ENCODE results near the gene GP1BB. TPM values are rescaled to one million over a fixed set of nuclear protein-coding genes. Genes with fewer than 3 reads are reported as not detected.

GP1BB gene
- total RNA-seq, 4 donors from 2014 or later, result 0.76 to 7.4 (median 6.4) TPM; not detected in 1

DNA sequence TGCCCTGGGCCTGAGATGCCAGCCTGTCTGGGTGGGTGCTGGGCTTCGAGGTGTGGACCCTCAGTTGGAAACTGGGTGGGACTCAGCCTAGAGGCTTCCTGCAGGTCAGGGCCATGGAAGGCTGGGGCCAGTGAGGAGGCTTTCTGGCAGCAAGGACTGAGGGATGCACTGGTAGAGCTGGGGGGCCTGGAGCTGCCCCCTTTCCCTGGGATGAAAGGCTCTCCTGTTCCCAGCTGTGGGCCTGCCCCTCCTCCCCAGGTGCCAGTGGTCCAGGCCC lies 6.6 kb upstream of the GP1BB start:
- no peaks in the 10 kb centered on the region for H3K4me1 ChIP-seq
- H3K36me3 ChIP-seq, result no peaks in the 10 kb centered on the region
- no peaks in the 10 kb centered on the region for H3K27me3 ChIP-seq
- no peak for DNase-seq
- H3K9me3 ChIP-seq, result no peaks in the 10 kb centered on the region
- intact Hi-C loops (cut with DNase I; ENCODE audit: low total_unique reads), result no loop called here
- no peak overlapping the region for H3K27ac ChIP-seq
- TF ChIP-seq, protein P1, sequence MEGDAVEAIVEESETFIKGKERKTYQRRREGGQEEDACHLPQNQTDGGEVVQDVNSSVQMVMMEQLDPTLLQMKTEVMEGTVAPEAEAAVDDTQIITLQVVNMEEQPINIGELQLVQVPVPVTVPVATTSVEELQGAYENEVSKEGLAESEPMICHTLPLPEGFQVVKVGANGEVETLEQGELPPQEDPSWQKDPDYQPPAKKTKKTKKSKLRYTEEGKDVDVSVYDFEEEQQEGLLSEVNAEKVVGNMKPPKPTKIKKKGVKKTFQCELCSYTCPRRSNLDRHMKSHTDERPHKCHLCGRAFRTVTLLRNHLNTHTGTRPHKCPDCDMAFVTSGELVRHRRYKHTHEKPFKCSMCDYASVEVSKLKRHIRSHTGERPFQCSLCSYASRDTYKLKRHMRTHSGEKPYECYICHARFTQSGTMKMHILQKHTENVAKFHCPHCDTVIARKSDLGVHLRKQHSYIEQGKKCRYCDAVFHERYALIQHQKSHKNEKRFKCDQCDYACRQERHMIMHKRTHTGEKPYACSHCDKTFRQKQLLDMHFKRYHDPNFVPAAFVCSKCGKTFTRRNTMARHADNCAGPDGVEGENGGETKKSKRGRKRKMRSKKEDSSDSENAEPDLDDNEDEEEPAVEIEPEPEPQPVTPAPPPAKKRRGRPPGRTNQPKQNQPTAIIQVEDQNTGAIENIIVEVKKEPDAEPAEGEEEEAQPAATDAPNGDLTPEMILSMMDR (IDR thresholded peaks at IDR 0.05), result no peak
- TF ChIP-seq POLR2A (IDR thresholded peaks at IDR 0.05), result no peak
- no peak overlapping the region for H3K4me3 ChIP-seq

DNA sequence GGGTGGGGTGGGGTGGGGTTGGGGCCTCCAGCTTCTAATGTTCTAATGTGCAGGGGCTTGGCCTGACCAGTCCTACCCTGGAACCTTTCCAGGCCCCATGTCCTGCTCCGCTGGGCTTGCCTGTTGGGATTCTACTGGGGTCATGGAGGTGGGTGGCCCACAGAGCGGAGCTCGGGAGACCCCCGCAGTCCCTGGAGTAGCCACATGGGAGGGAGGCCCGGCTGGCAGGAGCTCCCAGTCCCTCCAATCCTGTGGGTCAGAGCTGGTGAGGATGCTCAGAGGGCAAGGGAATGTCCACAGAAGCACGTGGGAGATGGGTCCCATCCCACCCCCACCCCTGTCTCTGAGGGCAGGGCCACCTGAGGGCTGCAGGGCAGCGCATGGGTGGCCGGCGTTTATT lies 6.2 kb upstream of the GP1BB start:
- Histone ChIP-seq H3K36me3 (no peaks in the 10 kb centered on the region), H3K4me1 (no peaks in the 10 kb centered on the region), H3K9me3 (no peaks in the 10 kb centered on the region), H3K27me3 (no peaks in the 10 kb centered on the region), H3K27ac (peak overlapping the region in 1 of 2 donors; percentile 72), H3K4me3 (no peak overlapping the region)
- TF ChIP-seq, protein P1 (IDR thresholded peaks at IDR 0.05), result no peak
- TF ChIP-seq POLR2A (IDR thresholded peaks at IDR 0.05), result no peak
- DNase-seq, result no peak
- intact Hi-C loops (cut with DNase I; ENCODE audit: low total_unique reads), result no loop called here

DNA sequence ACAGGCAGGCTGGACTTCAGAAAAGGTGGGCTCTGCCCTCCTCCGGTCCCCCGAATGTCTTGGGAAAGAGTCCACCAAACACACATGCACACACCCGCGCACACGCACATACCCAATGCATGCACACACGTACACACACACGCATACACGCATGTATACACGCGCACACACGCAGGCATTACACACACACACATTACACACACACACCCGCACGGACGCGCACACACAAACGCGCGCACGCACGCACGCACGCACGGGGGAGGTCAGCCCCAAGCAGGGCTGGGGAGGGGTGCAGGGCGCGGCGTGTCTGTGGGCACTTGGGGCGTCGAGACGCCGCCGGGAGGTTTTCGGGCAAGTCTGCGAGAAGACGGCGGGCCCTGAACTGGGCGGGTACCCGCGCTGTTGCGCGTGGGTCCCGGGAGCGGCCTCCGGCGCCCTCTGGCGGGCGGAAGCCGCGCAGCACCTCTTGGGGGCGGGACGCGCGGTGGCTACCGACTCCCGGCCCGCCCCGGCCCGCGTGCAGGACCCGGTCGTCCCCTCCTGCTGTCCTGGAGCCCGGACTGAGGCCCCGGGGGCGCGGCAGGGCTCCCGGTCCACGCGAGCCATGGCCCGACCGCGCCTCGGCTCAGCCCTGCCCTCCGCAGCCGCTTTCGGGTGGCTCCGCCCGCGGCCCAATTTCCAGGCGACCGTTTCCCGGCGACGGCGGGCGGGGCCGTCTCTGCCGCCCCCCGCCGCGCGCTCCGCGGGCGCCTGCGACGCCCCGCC lies 5.5 kb upstream of the GP1BB start:
- H3K27ac ChIP-seq, result peak overlapping the region; percentile 56 to 72
- H3K36me3 ChIP-seq, result no peaks in the 10 kb centered on the region
- H3K4me1 ChIP-seq, result no peaks in the 10 kb centered on the region
- intact Hi-C loops (cut with DNase I; ENCODE audit: low total_unique reads), result no loop called here
- TF ChIP-seq, protein P1 (IDR thresholded peaks at IDR 0.05), result peak; percentile 81 to 98 (median 98)
- peak in 1 of 2 donors; percentile 28 for TF ChIP-seq POLR2A (IDR thresholded peaks at IDR 0.05)
- no peaks in the 10 kb centered on the region for H3K27me3 ChIP-seq
- peak overlapping the region; percentile 32 to 55 for H3K4me3 ChIP-seq
- H3K9me3 ChIP-seq, result no peaks in the 10 kb centered on the region
- peak; percentile 62 to 86 for DNase-seq

DNA sequence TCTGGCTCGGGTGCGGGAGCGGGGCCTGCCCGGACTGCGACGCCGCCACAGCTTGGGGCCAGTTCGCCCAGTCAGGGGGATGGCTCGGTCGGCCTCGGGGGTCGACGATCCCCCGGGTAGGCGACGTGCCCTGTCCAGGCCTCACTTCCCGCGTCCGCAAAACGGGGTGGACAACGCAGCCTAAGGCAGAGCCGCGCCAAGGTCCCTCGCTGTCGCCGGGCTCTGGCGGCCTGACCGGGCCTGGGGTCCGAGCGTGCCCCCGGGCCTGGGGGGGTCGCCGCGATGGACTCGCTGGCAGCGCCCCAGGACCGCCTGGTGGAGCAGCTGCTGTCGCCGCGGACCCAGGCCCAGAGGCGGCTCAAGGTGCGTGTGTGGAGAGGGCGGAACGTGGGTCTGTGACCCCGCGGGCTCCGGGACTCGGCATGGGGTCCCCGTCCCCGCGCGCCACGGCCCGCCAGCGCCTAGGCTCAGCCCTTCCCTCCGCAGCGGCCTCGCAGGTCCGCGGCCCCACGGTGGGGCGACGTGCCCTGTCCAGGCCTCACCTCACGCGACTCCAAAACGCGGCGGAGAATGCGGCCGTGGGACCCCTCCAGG lies 4.8 kb upstream of the GP1BB start:
- intact Hi-C loops (cut with DNase I; ENCODE audit: low total_unique reads), result no loop called here
- H3K27me3 ChIP-seq, result no peaks in the 10 kb centered on the region
- no peak for DNase-seq
- H3K27ac ChIP-seq, result peak overlapping the region; percentile 56 to 72
- H3K9me3 ChIP-seq, result no peaks in the 10 kb centered on the region
- TF ChIP-seq POLR2A (IDR thresholded peaks at IDR 0.05), result no peak
- TF ChIP-seq, protein P1 (IDR thresholded peaks at IDR 0.05), result no peak
- H3K36me3 ChIP-seq, result no peaks in the 10 kb centered on the region
- H3K4me1 ChIP-seq, result no peaks in the 10 kb centered on the region
- H3K4me3 ChIP-seq, result peak overlapping the region; percentile 32 to 55

DNA sequence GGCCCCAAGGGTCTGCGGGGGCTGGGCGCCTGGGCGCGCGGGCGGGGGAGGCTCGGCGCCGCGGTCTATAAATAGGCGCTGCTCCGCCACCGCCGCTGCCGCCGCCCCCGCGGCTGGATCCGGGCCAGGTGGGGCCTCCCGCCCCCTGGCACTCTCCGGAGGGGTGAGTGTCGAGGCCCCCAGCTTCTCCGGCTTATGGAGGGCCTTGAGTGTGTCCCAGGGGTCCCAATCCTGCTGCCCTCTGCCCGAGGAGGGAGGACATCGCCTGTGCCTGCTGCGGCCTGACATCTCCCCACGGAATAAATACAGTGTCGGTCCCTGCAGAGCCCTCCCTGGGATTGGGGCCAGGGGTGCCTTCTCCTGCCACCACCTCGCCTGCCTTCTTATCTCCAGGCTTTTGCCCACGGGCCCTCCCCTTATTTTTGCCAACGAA lies 4.3 kb upstream of the GP1BB start:
- H3K27ac ChIP-seq, result peak overlapping the region; percentile 56 to 72
- intact Hi-C loops (cut with DNase I; ENCODE audit: low total_unique reads), result no loop called here
- peak in 1 of 2 donors; percentile 53 for DNase-seq

More for the DNA sequence above, 4.3 kb upstream of the GP1BB start:
- no peaks in the 10 kb centered on the region for H3K27me3 ChIP-seq
- H3K4me1 ChIP-seq, result no peaks in the 10 kb centered on the region
- H3K36me3 ChIP-seq, result no peaks in the 10 kb centered on the region
- peak overlapping the region; percentile 32 to 55 for H3K4me3 ChIP-seq
- H3K9me3 ChIP-seq, result no peaks in the 10 kb centered on the region
- TF ChIP-seq, protein P1 (IDR thresholded peaks at IDR 0.05), result no peak
- no peak for TF ChIP-seq POLR2A (IDR thresholded peaks at IDR 0.05)
